Cardiac fibroblast (primary cell): ENCODE measurements around the gene RPS6KA5.
A peak's percentile ranks its signal among the peaks of the same experiment; 100 is the strongest.
"Not testable (repeated sequence)": the region's sequence is repeated elsewhere in the genome, so short reads cannot be mapped to it uniquely, and the experiment has no call there.

Source experiments
- DNase-seq, 2 donors: peaks; one replicate each; pipeline versions ENCODE4 v3.0.0 to v3.0.0-alpha.2; 2010; ENCODE audit warnings: low read depth in 2 of 2
- H3K4me3 ChIP-seq, 2 donors: replicated peaks in 1 of 2; 1 replicate in 1 of 2; 2 replicates in 1 of 2; pipeline ENCODE4 v1.5.1; 2011; ENCODE audit warnings: low read depth in 2 of 2, low read length in 2 of 2, mild to moderate bottlenecking in 2 of 2, moderate library complexity in 1 of 2
- TF ChIP-seq, protein P1 (sequence below): IDR thresholded peaks from one replicate; pipeline ENCODE4 v1.5.1; 2011; ENCODE audit warnings: low read depth, mild to moderate bottlenecking, low read length, inconsistent platforms

The RPS6KA5 gene

DNA sequence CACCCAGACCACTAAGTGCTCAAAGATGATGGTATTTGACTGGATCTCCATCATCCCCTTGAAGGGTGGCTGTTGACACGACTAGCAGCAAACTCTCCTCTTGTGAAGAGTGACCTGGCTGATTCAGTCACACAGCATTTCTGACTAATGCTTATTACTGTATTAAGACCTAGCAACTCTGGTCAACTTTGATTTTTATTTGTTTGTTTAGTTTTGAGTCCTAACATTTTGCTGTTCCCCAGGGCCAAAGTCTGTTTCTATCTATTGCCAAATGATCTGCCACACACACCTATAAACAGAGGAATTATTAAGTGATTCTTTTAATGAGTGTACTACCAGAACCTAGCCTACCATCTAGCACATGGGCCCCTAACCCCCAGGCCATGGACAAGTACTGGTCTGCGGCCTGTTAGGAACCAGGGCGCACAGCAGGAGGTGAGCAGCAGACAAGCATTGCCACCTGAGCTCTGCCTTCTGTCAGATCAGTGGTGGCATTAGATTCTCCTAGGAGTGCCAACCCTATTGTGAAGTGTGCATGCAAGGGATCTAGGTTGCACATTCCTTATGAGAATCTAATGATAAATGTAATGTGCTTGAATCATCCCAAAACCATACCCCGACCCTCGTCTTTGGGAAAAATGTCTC is 120.0 kb downstream of the RPS6KA5 start:
- TF ChIP-seq, protein P1, sequence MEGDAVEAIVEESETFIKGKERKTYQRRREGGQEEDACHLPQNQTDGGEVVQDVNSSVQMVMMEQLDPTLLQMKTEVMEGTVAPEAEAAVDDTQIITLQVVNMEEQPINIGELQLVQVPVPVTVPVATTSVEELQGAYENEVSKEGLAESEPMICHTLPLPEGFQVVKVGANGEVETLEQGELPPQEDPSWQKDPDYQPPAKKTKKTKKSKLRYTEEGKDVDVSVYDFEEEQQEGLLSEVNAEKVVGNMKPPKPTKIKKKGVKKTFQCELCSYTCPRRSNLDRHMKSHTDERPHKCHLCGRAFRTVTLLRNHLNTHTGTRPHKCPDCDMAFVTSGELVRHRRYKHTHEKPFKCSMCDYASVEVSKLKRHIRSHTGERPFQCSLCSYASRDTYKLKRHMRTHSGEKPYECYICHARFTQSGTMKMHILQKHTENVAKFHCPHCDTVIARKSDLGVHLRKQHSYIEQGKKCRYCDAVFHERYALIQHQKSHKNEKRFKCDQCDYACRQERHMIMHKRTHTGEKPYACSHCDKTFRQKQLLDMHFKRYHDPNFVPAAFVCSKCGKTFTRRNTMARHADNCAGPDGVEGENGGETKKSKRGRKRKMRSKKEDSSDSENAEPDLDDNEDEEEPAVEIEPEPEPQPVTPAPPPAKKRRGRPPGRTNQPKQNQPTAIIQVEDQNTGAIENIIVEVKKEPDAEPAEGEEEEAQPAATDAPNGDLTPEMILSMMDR, result no peak
- no peak for DNase-seq
- no peak overlapping the region for H3K4me3 ChIP-seq

DNA sequence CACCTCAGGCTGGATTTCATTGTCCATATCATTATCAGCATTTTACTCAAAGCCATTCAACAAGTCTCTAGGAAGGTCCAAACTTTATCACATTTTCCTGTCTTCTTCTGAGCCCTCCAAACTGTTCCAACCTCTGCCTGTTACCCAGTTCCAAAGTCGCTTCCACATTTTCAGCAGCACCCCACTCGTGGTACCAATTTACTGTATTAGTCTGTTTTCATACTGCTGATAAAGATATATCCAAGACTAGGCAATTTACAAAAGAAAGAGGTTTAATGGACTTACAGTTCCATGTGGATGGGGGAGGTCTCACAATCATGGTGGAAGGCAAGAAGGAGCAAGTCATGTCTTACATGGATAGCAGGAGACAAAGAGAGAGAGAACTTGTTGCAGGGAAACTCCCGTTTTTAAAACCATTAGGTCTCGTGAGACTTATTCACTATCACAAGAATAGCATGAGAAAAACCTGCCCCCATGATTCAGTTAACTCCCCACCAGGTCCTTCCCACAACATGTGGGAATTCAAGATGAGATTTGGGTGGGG is 121.1 kb downstream of the RPS6KA5 start:
- not testable (repeated sequence) for H3K4me3 ChIP-seq, DNase-seq

DNA sequence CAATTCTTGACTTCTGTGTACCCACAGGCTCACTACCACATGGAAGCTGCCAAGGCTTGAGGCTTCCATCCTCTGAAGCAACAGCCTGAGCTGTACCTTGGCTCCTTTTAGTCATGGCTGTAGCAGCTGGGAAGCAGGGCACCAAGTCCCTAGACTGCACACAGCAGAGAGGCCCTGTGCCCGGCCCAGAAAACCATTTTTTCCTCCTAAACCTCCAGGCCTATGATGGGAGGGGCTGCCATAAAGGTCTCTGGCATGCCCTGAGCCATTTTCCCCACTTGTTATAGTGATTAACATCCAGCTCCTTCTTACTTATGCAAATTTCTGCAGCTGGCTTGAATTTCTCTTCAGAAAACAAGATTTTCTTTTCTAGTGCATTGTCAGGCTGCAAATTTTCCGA is 121.8 kb downstream of the RPS6KA5 start:
- TF ChIP-seq, protein P1, result no peak
- DNase-seq, result no peak
- H3K4me3 ChIP-seq, result no peak overlapping the region

DNA sequence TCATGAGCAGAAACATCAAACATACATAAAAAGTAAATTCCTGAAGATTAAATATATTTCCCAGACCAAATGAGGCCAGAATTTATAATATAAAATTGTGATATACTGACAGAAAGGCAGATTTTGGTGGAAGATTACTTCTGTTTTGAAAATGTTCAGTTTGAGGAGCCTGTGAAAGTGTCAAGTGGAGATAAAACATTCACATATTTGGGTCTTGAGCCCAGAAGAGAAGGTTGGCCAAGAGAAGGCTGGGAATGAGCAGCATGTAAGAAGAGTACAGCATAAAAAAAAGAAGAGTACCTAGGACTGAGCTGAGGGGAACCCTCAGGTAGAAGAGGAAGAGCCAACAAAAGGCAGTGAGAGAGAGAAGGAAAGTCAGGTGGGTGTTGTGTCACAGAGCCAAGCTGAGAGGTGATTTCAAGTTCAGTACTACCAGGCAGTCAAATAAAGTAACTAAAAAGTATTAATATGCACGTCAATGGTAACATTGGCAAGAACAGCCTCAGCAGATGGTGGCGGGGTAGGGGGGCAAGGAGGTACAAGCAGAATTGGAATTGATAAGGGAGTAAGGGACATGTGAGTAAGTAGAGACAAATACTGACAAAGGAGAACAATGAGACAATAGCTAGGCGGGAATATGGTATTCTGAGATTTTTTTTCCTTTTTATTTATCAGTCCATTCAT is 123.5 kb downstream of the RPS6KA5 start:
- H3K4me3 ChIP-seq, result no peak overlapping the region
- no peak for DNase-seq
- TF ChIP-seq, protein P1, result no peak

DNA sequence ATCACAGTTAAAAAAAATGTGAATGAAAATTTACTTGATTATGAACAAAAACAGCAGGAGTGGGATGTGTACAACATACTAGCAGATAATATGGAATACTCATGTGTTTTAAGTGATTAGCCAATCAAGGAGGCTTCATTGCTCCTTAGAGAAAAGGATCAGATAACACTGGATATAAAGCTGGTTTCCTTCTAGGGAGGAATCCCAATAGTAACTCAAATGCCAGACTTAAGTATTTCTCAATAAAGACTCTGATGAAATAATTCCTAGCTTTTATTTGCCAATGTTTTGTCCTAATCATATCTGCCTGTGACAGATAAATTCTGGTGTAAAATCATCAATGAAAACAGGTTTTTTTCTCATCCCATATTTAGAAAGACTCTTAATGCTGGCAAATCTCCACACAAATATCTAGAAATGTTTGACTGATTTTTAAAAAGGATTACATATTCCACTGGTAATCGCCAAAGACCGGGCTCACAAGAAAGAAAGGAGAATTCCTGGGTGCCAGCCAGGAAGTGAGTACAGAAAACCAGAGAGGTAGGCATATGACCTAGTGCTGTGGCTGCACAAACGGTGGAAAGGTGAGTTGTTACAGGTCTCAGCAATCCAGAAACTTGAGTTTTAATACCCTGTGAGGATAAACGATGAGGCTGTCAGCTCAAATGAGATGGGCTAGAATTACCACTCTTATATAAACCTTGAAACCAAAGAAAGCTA is 135.7 kb downstream of the RPS6KA5 start:
- DNase-seq, result peak; percentile 11 to 45
- H3K4me3 ChIP-seq, result no peak overlapping the region
- TF ChIP-seq, protein P1, result no peak

DNA sequence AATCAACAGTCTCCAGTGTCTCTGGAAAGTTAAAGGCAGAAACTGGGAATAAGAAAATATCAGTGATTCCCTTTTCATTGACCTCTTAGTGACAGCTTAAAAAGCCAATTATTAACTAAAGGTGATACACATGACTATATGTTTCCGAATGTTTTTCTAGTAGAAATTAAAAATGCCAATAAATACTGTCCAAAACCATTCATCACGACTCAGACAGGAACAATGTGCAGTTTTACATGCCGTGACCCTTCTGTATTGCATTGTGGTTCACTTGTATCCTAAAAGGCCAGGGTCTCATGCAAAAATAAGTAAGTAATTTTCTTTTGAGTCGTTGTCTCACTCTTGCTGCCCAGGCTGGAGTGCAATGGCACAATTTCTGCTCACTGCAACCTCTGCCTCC is 138.3 kb downstream of the RPS6KA5 start:
- TF ChIP-seq, protein P1, result no peak

DNA sequence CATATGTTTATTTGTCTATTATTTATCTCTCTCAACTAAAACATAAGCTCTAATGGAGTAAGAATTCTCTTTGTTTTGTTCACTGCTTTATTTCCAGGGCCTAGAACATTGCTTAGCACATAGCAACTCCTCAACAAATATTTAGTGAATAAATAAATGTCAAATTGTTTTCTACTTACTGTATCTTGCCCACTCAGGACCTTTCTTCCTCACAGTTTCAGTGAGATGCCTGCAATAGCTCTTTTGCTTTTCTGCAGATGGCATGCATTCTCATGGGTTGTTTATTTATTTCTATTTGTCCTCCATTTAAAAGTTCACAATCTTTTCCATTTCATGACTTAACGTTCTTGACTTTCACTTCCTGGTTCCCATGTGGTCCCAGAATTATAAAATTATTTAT is 149.3 kb downstream of the RPS6KA5 start:
- TF ChIP-seq, protein P1, result no peak
- no peak overlapping the region for H3K4me3 ChIP-seq
- no peak for DNase-seq

More for the DNA sequence above, 138.3 kb downstream of the RPS6KA5 start:
- no peak overlapping the region for H3K4me3 ChIP-seq
- no peak for DNase-seq
